Mesangial cell (primary cell): ENCODE data around the gene SLC25A13. TPM values are rescaled to one million over a fixed set of nuclear protein-coding genes. Genes with fewer than 3 reads are reported as not detected.

Experiments used
- total RNA-seq: library from RNA; depleted of rRNA; stranded (reverse); fragments of >200 nt; gene quantifications from 2 replicates; pipeline ENCODE4 v1.2.3, GENCODE V29; 2015

The SLC25A13 gene
- total RNA-seq = 24.3 and 34.2 TPM in 2 replicates

GRCh38 chr7:96321658-96322372, at the start of gene SLC25A13:
Gene SLC25A13, minus strand, starts transcription at chr7:96322098. Its CDS starts 142 bp downstream, at chr7:96321956.

